ENCODE measurements around the gene CHRNE.

The CHRNE gene

DNA sequence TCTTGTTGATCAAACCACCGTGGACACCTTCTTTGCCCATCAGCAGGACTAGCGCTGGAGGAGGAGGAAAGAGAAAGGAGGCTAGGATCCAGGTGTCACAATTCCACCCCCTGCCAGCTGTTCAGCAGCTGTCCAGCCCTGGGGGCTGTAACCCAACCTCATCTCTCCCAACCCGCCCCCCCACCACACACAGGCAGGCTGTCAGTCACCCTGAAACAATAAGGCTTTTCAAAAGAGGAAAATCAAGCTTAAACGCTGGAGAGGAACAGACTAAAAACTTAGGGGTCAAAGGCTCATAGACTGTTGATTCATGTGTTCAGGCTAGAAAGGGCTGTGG is 43.0 kb upstream of the CHRNE start:
- Mint-ChIP-seq H3K36me3 (ENCODE audit: low read depth) (peaks cover 53% of the 10 kb centered on the region), H3K9me3 (no peaks in the 10 kb centered on the region), H3K27me3 (ENCODE audit: low read depth) (no peaks in the 10 kb centered on the region), H3K4me1 (peaks cover 49% of the 10 kb centered on the region), H3K27ac (peak overlapping the region; percentile 87 to 99 (median 89)), H3K4me3 (peak overlapping the region; percentile 95 to 98 (median 96))
- TF ChIP-seq, protein P1, sequence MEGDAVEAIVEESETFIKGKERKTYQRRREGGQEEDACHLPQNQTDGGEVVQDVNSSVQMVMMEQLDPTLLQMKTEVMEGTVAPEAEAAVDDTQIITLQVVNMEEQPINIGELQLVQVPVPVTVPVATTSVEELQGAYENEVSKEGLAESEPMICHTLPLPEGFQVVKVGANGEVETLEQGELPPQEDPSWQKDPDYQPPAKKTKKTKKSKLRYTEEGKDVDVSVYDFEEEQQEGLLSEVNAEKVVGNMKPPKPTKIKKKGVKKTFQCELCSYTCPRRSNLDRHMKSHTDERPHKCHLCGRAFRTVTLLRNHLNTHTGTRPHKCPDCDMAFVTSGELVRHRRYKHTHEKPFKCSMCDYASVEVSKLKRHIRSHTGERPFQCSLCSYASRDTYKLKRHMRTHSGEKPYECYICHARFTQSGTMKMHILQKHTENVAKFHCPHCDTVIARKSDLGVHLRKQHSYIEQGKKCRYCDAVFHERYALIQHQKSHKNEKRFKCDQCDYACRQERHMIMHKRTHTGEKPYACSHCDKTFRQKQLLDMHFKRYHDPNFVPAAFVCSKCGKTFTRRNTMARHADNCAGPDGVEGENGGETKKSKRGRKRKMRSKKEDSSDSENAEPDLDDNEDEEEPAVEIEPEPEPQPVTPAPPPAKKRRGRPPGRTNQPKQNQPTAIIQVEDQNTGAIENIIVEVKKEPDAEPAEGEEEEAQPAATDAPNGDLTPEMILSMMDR (IDR thresholded peaks at IDR 0.05; ENCODE audit: unreplicated experiment in 3 of 3) = no peak

DNA sequence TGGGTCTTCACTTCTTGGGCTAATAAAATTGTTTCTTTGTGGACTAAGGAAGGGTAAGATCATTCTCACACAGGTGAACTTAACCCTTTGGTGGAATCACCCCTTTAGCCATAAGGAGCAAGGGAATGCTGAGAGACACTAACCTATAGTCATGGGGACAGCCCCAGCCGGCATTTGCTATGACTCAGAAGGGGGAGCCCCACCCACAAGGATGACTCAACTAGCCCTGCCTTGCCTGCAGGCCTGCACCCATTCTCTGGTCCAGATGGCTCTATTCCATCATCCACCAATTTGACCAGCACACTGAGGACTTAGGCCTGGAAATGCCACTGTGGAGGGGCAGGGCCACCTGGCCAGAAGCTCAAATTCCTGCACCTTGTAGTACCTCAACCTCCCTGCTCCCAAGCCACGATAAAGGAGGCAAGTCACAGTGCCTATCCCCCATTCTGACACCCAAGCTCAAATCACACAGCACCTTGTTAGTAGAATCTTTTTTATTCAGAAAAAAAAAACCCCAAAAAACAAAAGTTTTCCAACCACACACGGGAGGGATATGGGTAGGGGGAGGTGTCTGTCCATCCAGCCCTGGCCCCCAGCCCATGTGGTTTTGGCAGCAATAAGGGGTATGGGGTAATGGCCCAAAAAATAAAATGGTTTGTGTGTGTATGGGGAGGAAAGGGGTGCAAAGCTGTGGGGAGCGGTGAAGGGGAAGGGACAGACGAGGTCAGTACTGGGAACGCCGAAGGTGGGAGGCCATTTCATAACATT is 42.5 kb upstream of the CHRNE start:
- Mint-ChIP-seq H3K4me3 (peak overlapping the region; percentile 95 to 98 (median 96)), H3K27me3 (ENCODE audit: low read depth) (no peaks in the 10 kb centered on the region), H3K4me1 (peaks cover 47% of the 10 kb centered on the region), H3K27ac (peak overlapping the region; percentile 80 to 99 (median 89)), H3K36me3 (ENCODE audit: low read depth) (peaks cover 53% of the 10 kb centered on the region), H3K9me3 (no peaks in the 10 kb centered on the region)
- TF ChIP-seq, protein P1 (IDR thresholded peaks at IDR 0.05; ENCODE audit: unreplicated experiment in 3 of 3) = no peak

DNA sequence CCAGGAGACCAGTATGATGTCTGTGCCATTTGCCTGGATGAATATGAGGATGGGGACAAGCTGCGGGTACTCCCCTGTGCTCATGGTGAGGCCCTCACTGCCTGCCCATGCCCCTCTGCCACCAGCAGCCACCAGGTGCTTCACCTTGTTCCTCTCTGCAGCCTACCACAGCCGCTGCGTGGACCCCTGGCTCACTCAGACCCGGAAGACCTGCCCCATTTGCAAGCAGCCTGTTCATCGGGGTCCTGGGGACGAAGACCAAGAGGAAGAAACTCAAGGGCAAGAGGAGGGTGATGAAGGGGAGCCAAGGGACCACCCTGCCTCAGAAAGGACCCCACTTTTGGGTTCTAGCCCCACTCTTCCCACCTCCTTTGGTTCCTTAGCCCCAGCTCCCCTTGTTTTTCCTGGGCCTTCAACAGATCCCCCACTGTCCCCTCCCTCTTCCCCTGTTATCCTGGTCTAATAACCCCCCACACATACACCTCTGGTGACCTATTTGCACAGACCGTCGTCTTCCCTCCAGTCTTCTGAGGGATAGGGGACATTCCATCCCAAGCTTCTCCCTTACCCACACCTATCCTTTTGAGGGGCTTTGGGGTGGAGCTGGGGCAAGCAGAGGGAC is 41.8 kb upstream of the CHRNE start:
- H3K27me3 Mint-ChIP-seq (ENCODE audit: low read depth) = no peaks in the 10 kb centered on the region
- peak overlapping the region; percentile 53 to 95 (median 68) for H3K4me3 Mint-ChIP-seq
- H3K27ac Mint-ChIP-seq = peak overlapping the region; percentile 80 to 99 (median 89)
- TF ChIP-seq, protein P1 (IDR thresholded peaks at IDR 0.05; ENCODE audit: unreplicated experiment in 3 of 3) = no peak
- H3K36me3 Mint-ChIP-seq (ENCODE audit: low read depth) = peaks cover 57% of the 10 kb centered on the region
- H3K4me1 Mint-ChIP-seq = peaks cover 52% of the 10 kb centered on the region
- no peaks in the 10 kb centered on the region for H3K9me3 Mint-ChIP-seq

DNA sequence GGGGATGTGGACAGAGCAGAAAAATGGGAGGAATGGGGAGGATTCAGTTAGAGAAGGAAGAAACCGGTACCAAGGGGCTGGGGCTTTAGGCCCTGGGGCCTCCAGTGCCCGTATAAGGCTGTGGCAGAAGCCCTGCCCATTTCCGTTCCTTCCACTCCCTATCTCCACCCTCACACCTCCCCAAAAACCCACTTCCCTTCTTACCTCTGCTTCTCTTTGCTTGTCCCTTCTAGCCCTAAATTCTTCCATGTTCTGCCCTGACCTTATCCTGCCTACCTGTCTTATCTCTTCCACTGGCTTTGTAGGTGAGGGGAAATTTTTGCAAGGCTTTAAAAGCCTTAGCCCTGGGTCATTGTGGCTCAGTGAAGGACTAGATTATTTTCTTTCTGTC is 41.3 kb upstream of the CHRNE start:
- Mint-ChIP-seq H3K4me3 (peak overlapping the region; percentile 53 to 95 (median 68)), H3K27ac (peak overlapping the region; percentile 73 to 99 (median 89)), H3K36me3 (ENCODE audit: low read depth) (peaks cover 57% of the 10 kb centered on the region), H3K9me3 (no peaks in the 10 kb centered on the region), H3K4me1 (peaks cover 55% of the 10 kb centered on the region), H3K27me3 (ENCODE audit: low read depth) (no peaks in the 10 kb centered on the region)
- TF ChIP-seq, protein P1 (IDR thresholded peaks at IDR 0.05; ENCODE audit: unreplicated experiment in 3 of 3) = no peak

DNA sequence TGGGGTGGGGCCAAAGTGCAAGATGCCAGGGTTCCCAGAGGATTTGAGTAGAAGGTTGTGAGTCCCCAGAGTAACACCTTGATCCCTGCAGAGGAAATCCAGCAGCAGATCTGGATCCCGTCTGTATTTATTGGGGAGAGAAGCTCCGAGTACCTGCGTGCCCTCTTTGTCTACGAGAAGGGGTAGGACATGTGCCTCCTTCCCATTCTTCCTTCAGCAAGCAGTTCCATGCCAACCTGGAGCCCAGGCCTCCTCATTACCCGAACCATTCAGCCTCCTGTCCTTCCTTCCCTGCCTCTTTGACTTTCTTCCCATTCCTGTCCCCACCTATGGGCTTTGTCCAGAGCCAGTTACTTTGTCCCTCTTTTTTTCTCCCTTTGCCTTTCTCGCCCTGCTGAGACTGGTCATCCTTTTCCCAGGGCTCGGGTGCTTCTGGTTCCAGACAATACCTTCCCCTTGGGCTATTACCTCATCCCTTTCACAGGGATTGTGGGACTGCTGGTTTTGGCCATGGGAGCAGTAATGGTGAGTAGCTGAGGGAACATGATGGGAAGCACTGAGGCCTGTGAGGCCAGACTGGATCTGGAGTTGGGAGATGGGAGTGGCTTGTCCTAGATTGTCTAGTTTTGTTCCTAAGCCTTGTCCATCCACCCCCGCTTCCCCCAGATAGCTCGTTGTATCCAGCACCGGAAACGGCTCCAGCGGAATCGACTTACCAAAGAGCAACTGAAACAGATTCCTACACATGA is 40.0 kb upstream of the CHRNE start:
- TF ChIP-seq, protein P1 (IDR thresholded peaks at IDR 0.05; ENCODE audit: unreplicated experiment in 3 of 3) = no peak
- H3K36me3 Mint-ChIP-seq (ENCODE audit: low read depth) = peaks cover 57% of the 10 kb centered on the region
- H3K9me3 Mint-ChIP-seq = no peaks in the 10 kb centered on the region
- H3K4me1 Mint-ChIP-seq = peaks cover 65% of the 10 kb centered on the region
- peak overlapping the region; percentile 91 to 98 (median 93) for H3K4me3 Mint-ChIP-seq
- peak overlapping the region; percentile 38 to 73 (median 49) for H3K27ac Mint-ChIP-seq
- no peaks in the 10 kb centered on the region for H3K27me3 Mint-ChIP-seq (ENCODE audit: low read depth)

Data from nephron (organoid).